ENCODE measurements around the gene GDAP1L1. TPM values are rescaled to one million over a fixed set of nuclear protein-coding genes. Genes with fewer than 3 reads are reported as not detected.

Gene GDAP1L1
- total RNA-seq, 2 experiments from 2014 or later: 0.27 TPM; not detected in 1

DNA sequence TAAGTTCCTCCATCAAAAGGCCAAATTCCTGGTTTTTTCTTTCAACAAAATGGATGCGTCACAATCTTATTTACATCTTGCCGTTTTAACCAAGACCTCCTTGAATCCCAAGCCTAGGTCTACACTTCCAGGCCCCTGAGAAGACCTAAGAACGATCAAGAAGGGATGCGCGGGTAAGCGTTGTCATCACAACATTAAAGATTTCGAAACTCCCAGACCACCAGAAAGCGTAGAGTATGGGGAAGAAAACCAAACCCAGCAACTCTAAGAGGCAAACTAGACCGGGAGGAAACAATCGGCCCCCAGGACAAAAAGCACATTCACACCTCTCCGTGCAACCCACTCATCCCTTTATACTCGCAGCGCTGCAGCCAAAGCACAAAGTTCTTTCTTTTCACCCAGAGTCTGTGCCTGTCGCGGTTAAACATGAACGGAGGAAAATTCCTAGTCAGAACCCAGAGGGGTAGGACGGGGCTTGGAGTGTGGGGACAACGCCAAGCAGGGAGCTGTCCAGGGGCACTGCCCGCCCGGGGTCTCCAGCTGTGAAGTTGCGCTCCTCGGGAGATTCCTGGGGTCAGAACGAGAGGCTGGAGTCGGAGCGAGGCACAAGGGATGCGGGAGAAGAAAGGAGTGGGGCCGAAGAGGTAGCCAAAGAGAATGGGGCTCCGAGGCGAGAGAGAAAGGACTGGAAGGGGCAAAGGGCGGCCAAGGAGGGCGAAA, 37.3 kb upstream of the GDAP1L1 start:
- TSS peak; percentile 63 for BruUV-seq (replicated peaks)
- POLR2A ChIA-PET: interaction anchor here (0.7 kb wide), 1 partner anchor 257 kb away, joined by 4 read pairs; no protein-coding TSS in a partner anchor
- H3K27ac ChIP-seq (ENCODE audit: low read depth, low read length, poor library complexity, severe bottlenecking): peak overlapping the region; percentile 81
- no peaks in the 10 kb centered on the region for H3K9me3 ChIP-seq (ENCODE audit: low read length)
- H3K36me3 ChIP-seq (ENCODE audit: insufficient read depth, low read length): peaks cover 22% of the 10 kb centered on the region
- TF ChIP-seq EZH2phosphoT487 (IDR thresholded peaks at IDR 0.05; ENCODE audit: borderline replicate concordance, low read depth, low read length): no peak
- TF ChIP-seq, protein P1, sequence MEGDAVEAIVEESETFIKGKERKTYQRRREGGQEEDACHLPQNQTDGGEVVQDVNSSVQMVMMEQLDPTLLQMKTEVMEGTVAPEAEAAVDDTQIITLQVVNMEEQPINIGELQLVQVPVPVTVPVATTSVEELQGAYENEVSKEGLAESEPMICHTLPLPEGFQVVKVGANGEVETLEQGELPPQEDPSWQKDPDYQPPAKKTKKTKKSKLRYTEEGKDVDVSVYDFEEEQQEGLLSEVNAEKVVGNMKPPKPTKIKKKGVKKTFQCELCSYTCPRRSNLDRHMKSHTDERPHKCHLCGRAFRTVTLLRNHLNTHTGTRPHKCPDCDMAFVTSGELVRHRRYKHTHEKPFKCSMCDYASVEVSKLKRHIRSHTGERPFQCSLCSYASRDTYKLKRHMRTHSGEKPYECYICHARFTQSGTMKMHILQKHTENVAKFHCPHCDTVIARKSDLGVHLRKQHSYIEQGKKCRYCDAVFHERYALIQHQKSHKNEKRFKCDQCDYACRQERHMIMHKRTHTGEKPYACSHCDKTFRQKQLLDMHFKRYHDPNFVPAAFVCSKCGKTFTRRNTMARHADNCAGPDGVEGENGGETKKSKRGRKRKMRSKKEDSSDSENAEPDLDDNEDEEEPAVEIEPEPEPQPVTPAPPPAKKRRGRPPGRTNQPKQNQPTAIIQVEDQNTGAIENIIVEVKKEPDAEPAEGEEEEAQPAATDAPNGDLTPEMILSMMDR (conservative IDR thresholded peaks at IDR 0.05; ENCODE audit: low read length): no peak
- peaks cover 24% of the 10 kb centered on the region for H3K4me1 ChIP-seq (ENCODE audit: insufficient read depth, low read length, poor library complexity, severe bottlenecking)
- peaks cover 30% of the 10 kb centered on the region; the same call in 1 of the 2 replicates for H4K20me1 ChIP-seq (ENCODE audit: insufficient read depth, low read length)
- intact Hi-C loops (cut with micrococcal nuclease; ENCODE audit: unreplicated experiment): loop anchor here (2.0 to 10.0 kb wide), 2 partner anchors 401 to 655 kb away; no protein-coding TSS in a partner anchor
- H3K4me2 ChIP-seq (ENCODE audit: low read length): peak overlapping the region; percentile 91
- peaks cover 53% of the 10 kb centered on the region for H3K79me2 ChIP-seq (ENCODE audit: insufficient read depth, low read depth, low read length)
- H3K9me2 ChIP-seq (ENCODE audit: insufficient read depth, low read length): no peaks in the 10 kb centered on the region
- peak; percentile 34 for DNase-seq (ENCODE audit: low spot score)
- peak overlapping the region; percentile 90 for H3K4me3 ChIP-seq (ENCODE audit: low read depth, low read length, poor library complexity, severe bottlenecking)
- CTCF ChIA-PET (ENCODE audit: unreplicated experiment): no interaction called here
- peak overlapping the region; percentile 9; the same call in 1 of the 2 replicates for H2AFZ ChIP-seq (ENCODE audit: low read length)

DNA sequence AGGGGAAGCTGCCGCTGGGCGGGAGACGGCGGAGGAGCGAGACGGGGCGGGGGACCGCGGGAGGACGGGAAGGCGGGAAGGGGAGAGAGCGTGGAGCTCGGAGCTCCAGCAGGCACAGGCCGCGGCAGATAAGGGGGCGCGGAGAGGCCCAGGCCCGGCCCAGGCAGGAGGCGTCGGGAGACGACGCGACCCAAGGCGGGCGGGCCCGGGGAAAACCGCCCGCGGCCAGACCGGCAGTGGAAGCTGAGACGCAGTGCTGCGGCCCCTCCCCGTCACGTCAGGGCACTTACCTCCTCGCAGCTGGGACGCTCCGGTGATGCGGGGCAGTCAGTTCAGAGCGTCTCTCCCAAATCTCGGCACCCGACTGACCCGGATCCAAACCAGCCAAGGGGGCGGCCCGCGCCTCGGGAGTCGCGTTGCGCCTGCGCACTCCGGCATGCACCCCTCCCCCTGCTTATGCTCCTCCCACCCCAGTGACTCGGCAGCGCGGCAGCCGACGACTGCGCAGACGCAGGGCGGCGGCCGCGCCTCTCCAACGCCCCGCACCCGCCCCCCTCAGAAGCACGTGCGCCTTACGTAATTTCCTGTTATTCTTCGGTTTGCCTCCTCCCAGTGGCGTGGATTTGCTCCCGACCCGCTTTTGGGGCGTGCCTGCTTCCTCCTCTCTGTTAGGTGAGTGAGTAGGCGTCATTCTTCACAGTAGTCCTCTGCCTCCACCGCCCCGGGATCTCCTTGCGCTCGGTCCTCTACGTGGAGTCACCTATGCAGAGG, 36.5 kb upstream of the GDAP1L1 start, which contains the start of gene OSER1:
Gene OSER1, minus strand, starts transcription at position 366 of the 771 bp plus-strand sequence. CDS start 3,814 bp downstream, outside the sequence.
- peak within 1 kb of the TSS; percentile 91 for H3K4me2 ChIP-seq (ENCODE audit: low read length)
- ChIA-PET POLR2A (interaction anchor here (0.6 kb wide), 1 partner anchor 463 kb away, joined by 4 read pairs; no protein-coding TSS in a partner anchor), CTCF (ENCODE audit: unreplicated experiment) (no interaction called here)
- peak within 1 kb of the TSS; percentile 77; the same call in 1 of the 2 replicates for H2AFZ ChIP-seq (ENCODE audit: low read length)
- H3K9me2 ChIP-seq (ENCODE audit: insufficient read depth, low read length): no peaks in the 10 kb centered on the region
- TF ChIP-seq, protein P1 (conservative IDR thresholded peaks at IDR 0.05; ENCODE audit: low read length): no peak
- TF ChIP-seq EZH2phosphoT487 (IDR thresholded peaks at IDR 0.05; ENCODE audit: borderline replicate concordance, low read depth, low read length): no peak
- peak within 1 kb of the TSS; percentile 90 for H3K4me3 ChIP-seq (ENCODE audit: low read depth, low read length, poor library complexity, severe bottlenecking)
- intact Hi-C loops (cut with micrococcal nuclease; ENCODE audit: unreplicated experiment): loop anchor here (2.0 to 10.0 kb wide), 2 partner anchors 400 to 654 kb away; no protein-coding TSS in a partner anchor
- DNase-seq (ENCODE audit: low spot score): peak; percentile 97
- H3K36me3 ChIP-seq (ENCODE audit: insufficient read depth, low read length): peaks cover 15% of the 10 kb centered on the region
- BruUV-seq (replicated peaks): no TSS peak
- peaks cover 30% of the 10 kb centered on the region; the same call in 1 of the 2 replicates for H4K20me1 ChIP-seq (ENCODE audit: insufficient read depth, low read length)
- H3K27ac ChIP-seq (ENCODE audit: low read depth, low read length, poor library complexity, severe bottlenecking): peak within 1 kb of the TSS; percentile 81
- H3K4me1 ChIP-seq (ENCODE audit: insufficient read depth, low read length, poor library complexity, severe bottlenecking): peaks cover 24% of the 10 kb centered on the region
- peaks cover 46% of the 10 kb centered on the region for H3K79me2 ChIP-seq (ENCODE audit: insufficient read depth, low read depth, low read length)
- H3K9me3 ChIP-seq (ENCODE audit: low read length): no peaks in the 10 kb centered on the region
